Peyer's patch (tissue), 4 donors: ENCODE results near the gene CCDC57.

ENCODE experiments used
- CTCF ChIP-seq, 6 experiments: fragments of 450-650 bp in 4 of 6; fragments of 200-600 bp in 2 of 6; sonication (generic) in 1 of 6; IDR thresholded peaks; one replicate each; pipeline ENCODE4 v1.5.1; 2017 to 2019; ENCODE audit warnings: antibody characterized with exemption in 6 of 6, mild to moderate bottlenecking in 3 of 6, moderate library complexity in 1 of 6
- POLR2A ChIP-seq, 2 donors: fragments of 450-650 bp; IDR thresholded peaks; one replicate each; pipeline ENCODE4 v1.5.1; 2017; ENCODE audit warnings: antibody characterized with exemption in 2 of 2, mild to moderate bottlenecking in 2 of 2, moderate library complexity in 2 of 2

- TF ChIP-seq CTCF (IDR thresholded peaks at IDR 0.05): no peak
- TF ChIP-seq POLR2A (IDR thresholded peaks at IDR 0.05): no peak
Measured at GRCh38 chr17:82229698-82230608, 17.3 kb upstream of the CCDC57 start.
